Gastrocnemius medialis (tissue), 4 donors: ENCODE results near the gene C2orf80. TPM values are rescaled to one million over a fixed set of nuclear protein-coding genes. Genes with fewer than 3 reads are reported as not detected.
"Not testable (repeated sequence)": the region's sequence is repeated elsewhere in the genome, so short reads cannot be mapped to it uniquely, and the experiment has no call there.

ENCODE experiments used
- ATAC-seq, 2 donors: fragments of 150-250 bp; one replicate each; pipeline ENCODE4 v1.9.1; 2016
- DNase-seq, 2 donors: peaks; one replicate each; pipeline ENCODE4 v3.0.0-alpha.2; 2019
- H3K27ac ChIP-seq, 4 donors: fragments of 200-600 bp; sonication (generic); 1 replicate in 1 of 4; 2 replicates in 3 of 4; pipeline ENCODE4 v1.5.1; 2016 to 2018; ENCODE audit warnings: mild to moderate bottlenecking in 2 of 4, moderate library complexity in 1 of 4
- H3K27me3 ChIP-seq, 3 donors: fragments of 200-600 bp; sonication (generic) in 2 of 3; 1 replicate in 1 of 3; 2 replicates in 2 of 3; pipeline versions ENCODE4 v1.5.1 to v1.6.0; 2016 to 2019; ENCODE audit warnings: mild to moderate bottlenecking in 1 of 3, moderate library complexity in 1 of 3
- H3K36me3 ChIP-seq, 2 donors: fragments of 200-600 bp; sonication (generic) in 1 of 2; one replicate each; pipeline ENCODE4 v1.5.1; 2017 to 2018
- H3K4me1 ChIP-seq, 2 donors: fragments of 200-600 bp; sonication (generic) in 1 of 2; one replicate each; pipeline ENCODE4 v1.5.1; 2016 to 2017; ENCODE audit warnings: mild to moderate bottlenecking in 2 of 2
- H3K4me3 ChIP-seq, 4 donors: fragments of 200-600 bp; sonication (generic) in 3 of 4; 1 replicate in 1 of 4; 2 replicates in 3 of 4; pipeline ENCODE4 v1.5.1; 2016 to 2019; ENCODE audit warnings: mild to moderate bottlenecking in 2 of 4
- H3K9me3 ChIP-seq, 3 donors: fragments of 200-600 bp; sonication (generic) in 2 of 3; 1 replicate in 1 of 3; 2 replicates in 2 of 3; pipeline ENCODE4 v1.5.1; 2016 to 2019
- POLR2A ChIP-seq, 2 donors: fragments of 450-650 bp; IDR thresholded peaks; one replicate each; pipeline ENCODE4 v1.6.1; 2017; ENCODE audit warnings: antibody characterized with exemption in 2 of 2, mild to moderate bottlenecking in 2 of 2, moderate library complexity in 2 of 2
- in situ Hi-C, 4 donors: fragments of 200-750 bp; cut with MboI; loops; one replicate each; pipeline versions ENCODE4 v1.15.0 to v1.8.0; 2017; ENCODE audit warnings: low sequenced_read_pairs in 4 of 4
- intact Hi-C: fragments of 100-400 bp; cut with DNase I; formaldehyde crosslinking; loops from one replicate; pipeline ENCODE4 v1.15.1; 2023; ENCODE audit warnings: low total_unique reads
- total RNA-seq, 4 donors: library from RNA; depleted of rRNA; stranded (reverse); fragments of >200 nt; gene quantifications; one replicate each; pipeline versions ENCODE4 v1.1.0 to v1.2.3, GENCODE V29; 2016
- TF ChIP-seq, protein P1 (sequence below), 5 experiments: fragments of 450-650 bp in 3 of 5; fragments of 200-600 bp in 2 of 5; sonication (generic) in 2 of 5; IDR thresholded peaks in 4 of 5; conservative IDR thresholded peaks in 1 of 5; 1 replicate in 4 of 5; 2 replicates in 1 of 5; pipeline ENCODE4 v1.5.1; 2016 to 2019; ENCODE audit warnings: antibody characterized with exemption in 5 of 5, mild to moderate bottlenecking in 3 of 5, moderate library complexity in 3 of 5

Gene C2orf80
- total RNA-seq, 4 donors from 2014 or later: not detected

- Histone ChIP-seq H3K4me3 (no peak overlapping the region), H3K27ac (no peak overlapping the region), H3K9me3 (no peaks in the 10 kb centered on the region), H3K36me3 (no peaks in the 10 kb centered on the region), H3K4me1 (no peaks in the 10 kb centered on the region), H3K27me3 (peaks cover 0 to 20% (median 5%) of the 10 kb centered on the region in 3 donors)
- TF ChIP-seq, protein P1, sequence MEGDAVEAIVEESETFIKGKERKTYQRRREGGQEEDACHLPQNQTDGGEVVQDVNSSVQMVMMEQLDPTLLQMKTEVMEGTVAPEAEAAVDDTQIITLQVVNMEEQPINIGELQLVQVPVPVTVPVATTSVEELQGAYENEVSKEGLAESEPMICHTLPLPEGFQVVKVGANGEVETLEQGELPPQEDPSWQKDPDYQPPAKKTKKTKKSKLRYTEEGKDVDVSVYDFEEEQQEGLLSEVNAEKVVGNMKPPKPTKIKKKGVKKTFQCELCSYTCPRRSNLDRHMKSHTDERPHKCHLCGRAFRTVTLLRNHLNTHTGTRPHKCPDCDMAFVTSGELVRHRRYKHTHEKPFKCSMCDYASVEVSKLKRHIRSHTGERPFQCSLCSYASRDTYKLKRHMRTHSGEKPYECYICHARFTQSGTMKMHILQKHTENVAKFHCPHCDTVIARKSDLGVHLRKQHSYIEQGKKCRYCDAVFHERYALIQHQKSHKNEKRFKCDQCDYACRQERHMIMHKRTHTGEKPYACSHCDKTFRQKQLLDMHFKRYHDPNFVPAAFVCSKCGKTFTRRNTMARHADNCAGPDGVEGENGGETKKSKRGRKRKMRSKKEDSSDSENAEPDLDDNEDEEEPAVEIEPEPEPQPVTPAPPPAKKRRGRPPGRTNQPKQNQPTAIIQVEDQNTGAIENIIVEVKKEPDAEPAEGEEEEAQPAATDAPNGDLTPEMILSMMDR (IDR thresholded peaks at IDR 0.05 in 4 of 5, conservative IDR thresholded peaks at IDR 0.05 in 1 of 5): no peak
- no peak for TF ChIP-seq POLR2A (IDR thresholded peaks at IDR 0.05)
- DNase-seq: no peak
- intact Hi-C loops (no loop called here), in situ Hi-C loops (no loop called here)
- no peak for ATAC-seq
Observed at GRCh38 chr2:208122248-208122647, 67.6 kb downstream of the C2orf80 start.

DNA sequence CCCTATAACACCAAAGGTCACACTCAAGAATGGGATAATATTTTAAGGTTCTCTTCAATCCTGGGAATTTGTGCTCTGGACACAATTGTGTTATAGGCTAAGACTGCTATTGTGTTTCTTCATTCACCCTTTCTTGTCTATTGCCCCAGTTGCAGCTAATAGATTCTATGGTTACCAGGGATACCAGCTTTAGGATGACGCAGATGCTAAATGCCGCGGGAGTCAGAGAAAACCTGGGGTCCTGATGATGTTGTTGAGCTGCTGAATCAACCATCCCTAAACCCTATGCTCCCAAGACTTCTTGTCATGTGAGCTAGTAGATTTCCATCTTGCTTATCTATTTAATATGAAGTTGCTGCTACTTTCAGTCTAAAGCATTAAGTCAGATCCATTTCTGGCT lies 70.9 kb downstream of the C2orf80 start:
- intact Hi-C loops: no loop called here
- DNase-seq: no peak
- Histone ChIP-seq H3K36me3 (no peaks in the 10 kb centered on the region), H3K4me3 (no peak overlapping the region), H3K9me3 (no peaks in the 10 kb centered on the region), H3K27ac (no peak overlapping the region), H3K4me1 (no peaks in the 10 kb centered on the region), H3K27me3 (peaks cover 0 to 9% (median 0%) of the 10 kb centered on the region in 3 donors)
- in situ Hi-C loops: no loop called here
- TF ChIP-seq, protein P1 (IDR thresholded peaks at IDR 0.05 in 4 of 5, conservative IDR thresholded peaks at IDR 0.05 in 1 of 5): no peak
- no peak for TF ChIP-seq POLR2A (IDR thresholded peaks at IDR 0.05)
- no peak for ATAC-seq

- H3K4me1 ChIP-seq, ATAC-seq, in situ Hi-C loops, H3K9me3 ChIP-seq, intact Hi-C loops, H3K36me3 ChIP-seq, H3K4me3 ChIP-seq, DNase-seq, H3K27ac ChIP-seq: not testable (repeated sequence)
- H3K27me3 ChIP-seq: peaks cover 0 to 12% (median 7%) of the 10 kb centered on the region in 3 donors
Observed at GRCh38 chr2:208117390-208117789, 72.4 kb downstream of the C2orf80 start.

Other genes starting within 250 kb of the C2orf80 start
- gene PLEKHM3, start 164.5 kb downstream of the C2orf80 start, total RNA-seq: 1 to 10 TPM; 5.6 to 8.8 (median 6.8) TPM
- gene CRYGD, start 65.5 kb downstream of the C2orf80 start, total RNA-seq: not detected
- not detected for gene CRYGC, start 60.2 kb downstream of the C2orf80 start, total RNA-seq
- not detected for gene CRYGB, start 43.9 kb downstream of the C2orf80 start, total RNA-seq
- gene CRYGA, start 26.4 kb downstream of the C2orf80 start, total RNA-seq: not detected
- 10 to 100 TPM; 11.2 to 39.0 (median 15.0) TPM for gene IDH1, start 65.0 kb upstream of the C2orf80 start, total RNA-seq
- gene PIKFYVE, start 76.2 kb upstream of the C2orf80 start, total RNA-seq: 10 to 100 TPM; 14.0 to 23.9 (median 17.9) TPM
- not detected for gene PTH2R, start 216.8 kb upstream of the C2orf80 start, total RNA-seq